Sigmoid colon (tissue), 7 donors: ENCODE data around the gene GPR15LG. TPM values are rescaled to one million over a fixed set of nuclear protein-coding genes. Genes with fewer than 3 reads are reported as not detected.
"Not testable (repeated sequence)": the region's sequence is repeated elsewhere in the genome, so short reads cannot be mapped to it uniquely, and the experiment has no call there.

ENCODE experiments used
- DNase-seq: peaks from one replicate; pipeline ENCODE4 v3.0.0-alpha.2; 2019
- H3K27ac ChIP-seq, 4 donors: fragments of 200-600 bp; sonication (generic); one replicate each; pipeline ENCODE4 v1.5.1; 2016 to 2019; ENCODE audit warnings: mild to moderate bottlenecking in 1 of 4
- H3K27me3 ChIP-seq, 3 donors: fragments of 200-600 bp; sonication (generic); one replicate each; pipeline ENCODE4 v1.5.1; 2019; ENCODE audit warnings: mild to moderate bottlenecking in 1 of 3
- H3K36me3 ChIP-seq, 4 donors: fragments of 200-600 bp; sonication (generic); one replicate each; pipeline ENCODE4 v1.5.1; 2016 to 2019
- H3K4me1 ChIP-seq, 4 donors: fragments of 200-600 bp; sonication (generic); one replicate each; pipeline ENCODE4 v1.5.1; 2017 to 2019
- H3K4me3 ChIP-seq, 4 donors: fragments of 200-600 bp; sonication (generic); one replicate each; pipeline ENCODE4 v1.5.1; 2017 to 2019; ENCODE audit warnings: mild to moderate bottlenecking in 2 of 4, moderate library complexity in 1 of 4
- H3K9me3 ChIP-seq, 4 donors: fragments of 200-600 bp in 3 of 4; sonication (generic) in 3 of 4; one replicate each; pipeline versions ENCODE4 v1.5.1 to v1.6.1; 2013 to 2019
- EP300 ChIP-seq, 4 donors: sonication (generic); formaldehyde crosslinking; IDR thresholded peaks; one replicate each; pipeline ENCODE4 v1.6.1; 2017; ENCODE audit warnings: antibody characterized with exemption in 4 of 4
- POLR2A ChIP-seq, 2 donors: fragments of 450-650 bp; IDR thresholded peaks; one replicate each; pipeline ENCODE4 v1.6.1; 2016; ENCODE audit warnings: antibody characterized with exemption in 2 of 2, mild to moderate bottlenecking in 2 of 2, moderate library complexity in 2 of 2
- POLR2AphosphoS5 ChIP-seq, 4 donors: sonication (generic); formaldehyde crosslinking; IDR thresholded peaks; one replicate each; pipeline ENCODE4 v1.6.1; 2017; ENCODE audit warnings: antibody characterized with exemption in 4 of 4
- WGBS, 2 donors: extraction: QIAGEN DNeasy Blood & Tissue Kit; methylation state at CpG; one replicate each; pipeline ENCODE4 v1.1.7; 2013; 5-methylcytosine and 5-hydroxymethylcytosine counted together
- intact Hi-C: fragments of 100-400 bp; cut with DNase I; formaldehyde crosslinking; loops from one replicate; pipeline ENCODE4 v1.15.1; 2023
- polyA plus RNA-seq, 3 donors: library from polyadenylated mRNA; stranded (reverse); fragments of 200-250 nt; gene quantifications; one replicate each; pipeline ENCODE4 v1.2.3, GENCODE V29; 2013
- total RNA-seq, 4 donors: library from RNA; depleted of rRNA; stranded (reverse); fragments of >200 nt; gene quantifications; one replicate each; pipeline ENCODE4 v1.1.0, GENCODE V29; 2016
- TF ChIP-seq, protein P1 (sequence below), 4 experiments: fragments of 450-650 bp in 3 of 4; fragments of 200-600 bp in 1 of 4; IDR thresholded peaks; one replicate each; pipeline ENCODE4 v1.5.1; 2016 to 2019; ENCODE audit warnings: antibody characterized with exemption in 4 of 4, mild to moderate bottlenecking in 3 of 4, moderate library complexity in 2 of 4
- donor health status: healthy with polysubstance abuse.
- donor health status: Bipolar disorder and iron deficiency.
- donor health status: healthy.

The GPR15LG gene
- total RNA-seq, result not detected
- polyA plus RNA-seq, result 100 to 1,000 TPM; 293 to 652 (median 324) TPM

DNA sequence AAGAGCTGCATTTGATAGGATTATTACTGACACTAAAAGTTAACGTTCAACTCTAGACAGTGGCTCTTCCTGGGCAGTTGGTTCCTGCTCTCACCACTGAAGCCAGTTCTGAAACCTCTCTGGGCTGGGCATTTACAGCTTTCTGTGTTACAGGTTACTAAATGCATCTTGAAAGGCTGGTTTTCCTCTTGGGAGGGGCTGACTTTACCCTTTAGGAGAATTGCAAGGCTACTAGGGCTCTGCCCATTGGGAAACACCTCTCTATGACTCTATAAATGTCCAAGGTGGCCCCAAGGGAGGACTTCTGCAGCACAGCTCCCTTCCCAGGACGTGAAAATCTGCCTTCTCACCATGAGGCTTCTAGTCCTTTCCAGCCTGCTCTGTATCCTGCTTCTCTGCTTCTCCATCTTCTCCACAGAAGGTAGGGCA lies at the start of gene GPR15LG:
Gene GPR15LG, plus strand, starts transcription at position 301 of the 429 bp plus-strand sequence. Its CDS starts 51 bp downstream, at position 352.
- intact Hi-C loops, result no loop called here

DNA sequence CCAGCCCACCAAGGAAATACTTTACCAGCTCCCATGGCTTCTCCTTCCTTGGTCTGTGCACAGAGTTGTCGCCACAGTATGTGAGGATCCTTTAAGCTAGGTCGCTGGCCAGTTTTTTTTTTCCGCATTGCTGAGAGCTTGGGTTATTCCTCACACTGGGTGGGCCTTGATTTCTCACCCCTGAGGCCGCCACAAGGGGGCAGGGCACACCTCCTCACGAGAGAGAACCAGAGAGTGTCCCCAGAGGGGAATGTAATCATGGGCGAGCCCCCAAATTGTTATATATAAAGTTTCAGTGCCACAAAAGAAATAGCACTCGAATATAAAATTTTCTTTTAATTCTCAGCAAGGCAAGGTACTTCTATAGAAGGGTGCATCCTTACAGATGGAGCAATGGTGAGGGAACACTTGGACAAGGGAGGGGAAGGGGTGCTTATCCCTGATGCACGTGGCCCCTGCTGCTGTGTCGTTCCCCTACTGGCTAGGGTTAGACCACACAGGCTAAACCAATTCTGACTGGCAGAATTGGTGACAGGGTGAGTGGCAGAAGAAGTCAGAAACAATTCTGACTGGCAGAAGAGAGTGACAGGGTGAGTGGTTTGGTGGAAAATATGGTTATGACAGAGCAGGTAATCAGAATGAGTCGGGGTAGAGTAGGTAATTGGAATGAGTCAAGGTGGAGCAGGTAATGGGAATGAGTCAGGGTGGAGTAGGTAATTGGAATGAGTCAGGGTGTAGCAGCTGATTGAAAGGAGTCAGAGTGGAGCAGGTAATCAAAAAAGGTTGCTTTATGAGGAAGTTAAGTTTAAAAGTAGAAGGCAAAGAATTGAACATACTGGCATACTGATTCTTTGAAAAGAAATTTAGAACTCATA lies 47.5 kb upstream of the GPR15LG start:
- H3K36me3 ChIP-seq, H3K4me1 ChIP-seq, H3K4me3 ChIP-seq, H3K9me3 ChIP-seq, DNase-seq, intact Hi-C loops, H3K27me3 ChIP-seq, H3K27ac ChIP-seq: not testable (repeated sequence)
- 75 to 82% methylated on average over 10 of the region's 10 CpGs for WGBS, 2 donors

More for the DNA sequence above, at the start of gene GPR15LG:
- Histone ChIP-seq H3K27ac (peak within 1 kb of the TSS in 1 of 4 donors; percentile 6), H3K36me3 (no peaks in the 10 kb centered on the region), H3K27me3 (no peaks in the 10 kb centered on the region), H3K4me3 (no peak within 1 kb of the TSS), H3K9me3 (no peaks in the 10 kb centered on the region), H3K4me1 (no peaks in the 10 kb centered on the region)
- 17 to 54% methylated on average over 2 of the region's 2 CpGs for WGBS, 2 donors
- TF ChIP-seq POLR2A (IDR thresholded peaks at IDR 0.05) (peak in 1 of 2 donors; percentile 48), EP300 (IDR thresholded peaks at IDR 0.05) (no peak), POLR2AphosphoS5 (IDR thresholded peaks at IDR 0.05) (peak in 1 of 4 donors; percentile 52)
- no peak for DNase-seq

DNA sequence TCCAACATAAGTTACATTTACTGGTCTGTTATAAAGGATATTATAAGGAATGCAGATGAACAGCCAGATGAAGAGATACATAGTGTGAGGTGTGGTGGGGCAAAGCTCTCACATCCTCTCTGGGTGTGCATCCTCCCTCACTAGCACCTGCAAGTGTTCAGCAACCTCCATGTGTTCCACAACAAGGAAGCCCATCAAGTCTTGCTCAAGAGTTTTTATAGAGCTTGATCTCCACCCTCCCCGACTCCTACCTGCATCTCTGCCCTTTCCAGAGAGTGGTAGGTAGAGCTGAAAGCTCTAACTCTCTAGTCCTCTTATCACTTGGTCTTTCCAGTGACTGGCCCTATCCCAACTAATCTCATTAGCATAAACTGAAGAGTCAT lies 46.8 kb upstream of the GPR15LG start:
- WGBS, 2 donors, result 70 to 77% methylated on average over 1 of the region's 1 CpG

DNA sequence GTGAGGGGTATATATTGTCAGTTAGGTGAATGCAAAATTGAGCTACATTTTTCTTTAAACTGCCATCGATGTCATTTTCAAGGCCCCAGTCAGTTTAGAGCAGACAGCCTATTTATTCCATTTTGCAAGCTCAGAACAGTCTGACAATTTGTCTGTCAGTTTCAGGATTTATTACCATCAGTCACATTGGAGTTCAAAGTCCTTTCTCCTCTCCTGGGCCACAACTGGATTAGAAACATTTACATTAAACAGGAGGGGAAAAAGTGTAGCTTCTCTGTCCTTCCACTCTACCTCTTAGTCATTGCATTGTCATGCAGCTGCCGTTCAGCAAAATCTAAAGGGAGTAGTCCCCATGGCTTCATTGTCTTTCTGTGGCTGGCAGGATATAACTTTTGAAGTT lies 37.8 kb upstream of the GPR15LG start:
- intact Hi-C loops, result loop anchor here (5.0 kb wide), 1 partner anchor 59 kb away; no protein-coding TSS in a partner anchor
- H3K9me3 ChIP-seq, result no peaks in the 10 kb centered on the region
- H3K4me3 ChIP-seq, result no peak overlapping the region
- no peak for DNase-seq
- 17 to 55% methylated on average over 2 of the region's 2 CpGs for WGBS, 2 donors
- H3K27me3 ChIP-seq, result no peaks in the 10 kb centered on the region
- H3K36me3 ChIP-seq, result no peaks in the 10 kb centered on the region
- no peak overlapping the region for H3K27ac ChIP-seq
- peaks cover 0 to 10% (median 8%) of the 10 kb centered on the region in 4 donors for H3K4me1 ChIP-seq
- TF ChIP-seq POLR2A (IDR thresholded peaks at IDR 0.05), result no peak
- no peak for TF ChIP-seq EP300 (IDR thresholded peaks at IDR 0.05)
- TF ChIP-seq POLR2AphosphoS5 (IDR thresholded peaks at IDR 0.05), result no peak
- TF ChIP-seq, protein P1, sequence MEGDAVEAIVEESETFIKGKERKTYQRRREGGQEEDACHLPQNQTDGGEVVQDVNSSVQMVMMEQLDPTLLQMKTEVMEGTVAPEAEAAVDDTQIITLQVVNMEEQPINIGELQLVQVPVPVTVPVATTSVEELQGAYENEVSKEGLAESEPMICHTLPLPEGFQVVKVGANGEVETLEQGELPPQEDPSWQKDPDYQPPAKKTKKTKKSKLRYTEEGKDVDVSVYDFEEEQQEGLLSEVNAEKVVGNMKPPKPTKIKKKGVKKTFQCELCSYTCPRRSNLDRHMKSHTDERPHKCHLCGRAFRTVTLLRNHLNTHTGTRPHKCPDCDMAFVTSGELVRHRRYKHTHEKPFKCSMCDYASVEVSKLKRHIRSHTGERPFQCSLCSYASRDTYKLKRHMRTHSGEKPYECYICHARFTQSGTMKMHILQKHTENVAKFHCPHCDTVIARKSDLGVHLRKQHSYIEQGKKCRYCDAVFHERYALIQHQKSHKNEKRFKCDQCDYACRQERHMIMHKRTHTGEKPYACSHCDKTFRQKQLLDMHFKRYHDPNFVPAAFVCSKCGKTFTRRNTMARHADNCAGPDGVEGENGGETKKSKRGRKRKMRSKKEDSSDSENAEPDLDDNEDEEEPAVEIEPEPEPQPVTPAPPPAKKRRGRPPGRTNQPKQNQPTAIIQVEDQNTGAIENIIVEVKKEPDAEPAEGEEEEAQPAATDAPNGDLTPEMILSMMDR (IDR thresholded peaks at IDR 0.05), result no peak

More for the DNA sequence above, 46.8 kb upstream of the GPR15LG start:
- no peaks in the 10 kb centered on the region for H3K36me3 ChIP-seq
- no peak overlapping the region for H3K27ac ChIP-seq
- no peak for DNase-seq
- intact Hi-C loops, result no loop called here
- H3K4me3 ChIP-seq, result no peak overlapping the region
- H3K9me3 ChIP-seq, result peaks cover 0 to 7% (median 2%) of the 10 kb centered on the region in 4 donors
- TF ChIP-seq, protein P1 (IDR thresholded peaks at IDR 0.05), result no peak
- no peak for TF ChIP-seq POLR2A (IDR thresholded peaks at IDR 0.05)
- no peak for TF ChIP-seq POLR2AphosphoS5 (IDR thresholded peaks at IDR 0.05)
- no peak for TF ChIP-seq EP300 (IDR thresholded peaks at IDR 0.05)
- H3K27me3 ChIP-seq, result no peaks in the 10 kb centered on the region
- no peaks in the 10 kb centered on the region for H3K4me1 ChIP-seq

DNA sequence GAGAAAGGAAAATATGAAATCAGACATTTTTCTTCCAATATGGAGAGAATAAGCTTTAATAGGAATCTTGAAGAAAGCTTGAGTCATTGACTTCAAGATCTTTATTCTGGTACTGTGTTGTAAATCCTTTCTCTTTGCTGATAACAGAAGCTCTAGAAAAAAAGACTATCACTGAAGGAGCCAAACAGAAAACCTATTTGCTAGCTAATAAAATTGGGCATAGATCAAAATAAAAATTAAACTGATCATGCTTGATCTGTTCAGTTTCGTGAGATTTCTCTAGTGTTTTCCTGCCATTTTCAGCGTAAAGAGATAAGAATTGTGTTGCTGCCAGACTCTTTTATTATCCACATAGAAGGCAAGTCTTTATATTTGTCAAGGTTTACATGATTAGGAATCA lies 35.8 kb upstream of the GPR15LG start:
- H3K27ac ChIP-seq, result no peak overlapping the region
- no peak for DNase-seq
- TF ChIP-seq POLR2AphosphoS5 (IDR thresholded peaks at IDR 0.05) (no peak), POLR2A (IDR thresholded peaks at IDR 0.05) (no peak), EP300 (IDR thresholded peaks at IDR 0.05) (no peak)
- TF ChIP-seq, protein P1 (IDR thresholded peaks at IDR 0.05), result no peak
- H3K9me3 ChIP-seq, result no peaks in the 10 kb centered on the region
- no peaks in the 10 kb centered on the region for H3K27me3 ChIP-seq
- H3K36me3 ChIP-seq, result peaks cover 0 to 16% (median 2%) of the 10 kb centered on the region in 4 donors
- H3K4me1 ChIP-seq, result peaks cover 0 to 21% (median 16%) of the 10 kb centered on the region in 4 donors
- 21 to 75% methylated on average over 2 of the region's 2 CpGs for WGBS, 2 donors
- H3K4me3 ChIP-seq, result no peak overlapping the region
- intact Hi-C loops, result loop anchor here (5.0 kb wide), 1 partner anchor 61 kb away; no protein-coding TSS in a partner anchor
